HG03135 (cell line): ENCODE measurements around the gene PSMG4.

Experiments
- ATAC-seq: cut with Tn5 transposase; IDR thresholded peaks from one replicate; pipeline ENCODE4 v1.9.1; 2021; ENCODE audit warnings: mild to moderate bottlenecking, moderate library complexity; ENCODE audit not compliant: unreplicated experiment

The PSMG4 gene

GRCh38 chr6:3305831-3306230, 47.1 kb downstream of the PSMG4 start:
- ATAC-seq = no peak

DNA sequence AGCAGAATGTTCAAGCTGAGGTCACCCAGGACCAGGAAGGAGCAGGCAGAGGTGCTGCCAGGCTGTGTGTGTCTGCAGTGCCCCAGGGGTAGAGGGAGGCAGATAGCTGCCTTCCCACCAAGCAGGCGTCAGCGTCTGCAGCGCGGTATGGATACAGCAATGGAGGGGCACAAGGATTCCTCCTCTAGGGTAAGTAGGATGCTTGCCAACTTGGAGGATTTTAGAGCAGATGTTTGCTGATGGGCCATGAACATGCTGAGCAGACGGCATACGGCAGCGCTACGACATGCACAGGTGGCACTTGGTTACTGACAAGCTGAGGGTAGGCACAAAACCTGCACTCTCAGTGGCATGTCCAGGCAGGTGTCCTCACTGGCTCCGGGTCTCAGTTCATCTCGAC, 48.1 kb downstream of the PSMG4 start:
- ATAC-seq = no peak

- no peak for ATAC-seq
These were observed 48.7 kb downstream of the PSMG4 start for GRCh38 chr6:3307436-3307835.

DNA sequence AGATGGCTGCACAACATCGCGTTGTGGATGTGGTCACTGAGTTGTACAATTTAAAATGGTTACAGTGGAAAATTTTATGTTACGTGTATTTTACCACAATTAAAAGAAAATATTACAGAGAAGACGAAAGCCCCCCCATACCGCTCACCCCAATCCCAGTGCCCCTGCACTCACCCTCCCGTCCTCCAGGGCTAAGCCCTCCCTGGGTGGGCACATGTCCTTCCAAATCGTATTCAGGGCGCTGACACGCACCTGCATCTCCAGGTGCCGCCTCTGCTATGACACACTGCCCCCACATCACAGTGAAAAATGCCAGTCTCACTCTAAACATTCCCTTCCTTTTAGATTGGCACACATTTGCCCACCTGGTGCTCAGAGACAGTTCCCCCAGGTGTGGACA, 49.4 kb downstream of the PSMG4 start:
- ATAC-seq = no peak

- ATAC-seq = no peak
These were observed 50.8 kb downstream of the PSMG4 start for GRCh38 chr6:3309391-3310050.

DNA sequence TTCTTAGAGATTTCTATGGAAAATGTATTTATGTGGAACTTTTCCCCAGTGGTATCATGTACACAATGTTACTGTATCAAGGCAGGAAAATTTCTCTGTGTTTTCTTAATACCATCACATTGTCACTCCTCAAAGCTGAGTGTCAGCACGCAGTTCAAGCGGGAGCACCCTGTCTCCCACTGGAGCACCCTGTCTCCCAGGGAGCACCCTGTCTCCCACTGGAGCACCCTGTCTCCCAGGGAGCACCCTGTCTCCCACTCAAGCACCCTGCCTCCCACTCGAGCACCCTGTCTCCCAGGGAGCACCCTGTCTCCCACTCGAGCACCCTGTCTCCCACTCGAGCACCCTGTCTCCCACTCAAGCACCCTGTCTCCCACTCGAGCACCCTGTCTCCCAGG, 51.3 kb downstream of the PSMG4 start:
- no peak for ATAC-seq

- ATAC-seq = no peak
These were observed 52.0 kb downstream of the PSMG4 start for GRCh38 chr6:3310703-3311102.

GRCh38 chr6:3311826-3312225, 53.1 kb downstream of the PSMG4 start:
- no peak for ATAC-seq

GRCh38 chr6:3312604-3313231, 54.0 kb downstream of the PSMG4 start:
- no peak for ATAC-seq

DNA sequence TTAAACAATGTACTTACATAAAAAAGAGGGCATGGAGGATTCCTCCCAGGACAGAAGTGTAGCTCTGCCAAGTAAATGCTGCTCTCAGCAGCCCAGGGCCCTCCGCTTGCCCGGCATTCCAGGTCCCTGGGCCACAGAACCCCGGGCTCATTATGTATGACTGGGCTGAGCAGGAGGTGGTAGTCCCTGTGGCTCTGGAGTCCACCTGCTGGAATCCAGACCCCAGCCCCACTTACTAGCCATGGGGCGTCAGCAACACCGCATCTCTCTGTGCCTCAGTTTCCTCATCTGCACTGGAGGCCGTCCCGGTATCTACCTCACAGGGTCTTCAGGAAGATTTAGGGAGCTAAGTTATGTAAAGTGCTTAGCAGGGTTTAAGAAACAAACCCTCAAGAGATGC, 55.4 kb downstream of the PSMG4 start:
- no peak for ATAC-seq

- no peak for ATAC-seq
These were observed 56.1 kb downstream of the PSMG4 start for GRCh38 chr6:3314621-3315467.

DNA sequence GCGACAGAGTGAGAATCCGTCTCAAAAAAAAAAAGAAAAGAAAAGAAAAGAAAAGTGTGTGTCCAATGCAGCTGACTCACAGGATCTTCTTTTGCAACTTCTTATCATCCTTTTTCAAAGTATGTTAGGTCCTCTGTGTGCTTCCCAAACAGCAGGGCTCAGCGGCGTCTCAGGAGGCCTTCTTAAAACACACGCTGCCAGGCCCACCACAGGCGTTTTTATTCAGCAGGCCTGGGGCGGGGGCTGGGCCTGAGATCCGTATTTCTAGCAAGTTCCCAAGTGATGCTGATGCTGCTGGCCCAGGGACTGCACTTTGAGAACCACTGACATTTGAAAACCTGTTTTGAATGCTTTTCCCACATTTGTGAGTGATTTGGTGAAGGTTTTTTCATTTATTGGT, 57.1 kb downstream of the PSMG4 start:
- no peak for ATAC-seq

DNA sequence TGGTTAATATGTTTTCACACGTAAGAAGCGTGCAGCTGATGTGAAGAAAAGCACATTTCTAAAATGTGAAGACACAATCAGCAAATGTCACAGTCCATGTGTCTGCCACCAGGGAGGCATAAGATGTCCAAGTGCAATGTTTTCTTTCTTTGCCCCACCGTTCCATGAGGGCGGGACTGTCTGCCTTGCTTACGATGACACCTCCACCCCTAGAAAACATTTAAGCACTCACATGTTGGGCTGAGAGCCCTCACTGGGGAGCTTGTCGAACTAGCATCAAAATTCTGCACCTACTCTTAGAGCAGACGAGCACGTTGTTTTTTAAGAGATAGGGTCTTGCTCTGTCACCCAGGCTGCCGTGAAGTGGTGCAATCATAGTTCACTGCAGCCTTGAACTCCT, 57.6 kb downstream of the PSMG4 start:
- no peak for ATAC-seq

DNA sequence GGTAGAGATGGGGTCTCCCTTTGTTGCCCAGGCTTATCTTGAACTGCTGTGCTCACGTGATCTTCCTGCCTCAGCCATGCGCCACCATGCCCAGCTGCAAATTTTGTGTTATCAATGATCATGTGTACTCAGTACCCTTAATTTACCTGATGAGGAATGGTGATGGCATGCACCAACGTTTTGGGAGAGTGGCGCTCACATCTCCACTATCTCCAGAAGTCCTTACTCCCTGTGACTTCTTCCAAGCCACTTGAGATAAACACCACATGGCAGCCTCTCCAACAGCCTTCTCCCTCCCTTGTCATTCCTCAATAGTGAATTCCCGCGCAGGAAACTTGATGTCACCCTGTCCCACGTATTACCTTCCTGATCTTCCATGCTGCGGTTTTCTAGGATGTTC, 58.1 kb downstream of the PSMG4 start:
- ATAC-seq = no peak
